TTC549 (cell line): ENCODE data around the gene ARHGEF25.
"Not testable (repeated sequence)": the region's sequence is repeated elsewhere in the genome, so short reads cannot be mapped to it uniquely, and the experiment has no call there.

Experiments
- FAIRE-seq: peaks from 2 replicates; lab custom pipeline; 2012; peaks lifted over from hg19 to GRCh38; lab: Jason Lieb, UNC

Gene ARHGEF25

GRCh38 chr12:57609781-57610553, 1.3 kb upstream of the ARHGEF25 start:
- FAIRE-seq = no peak

DNA sequence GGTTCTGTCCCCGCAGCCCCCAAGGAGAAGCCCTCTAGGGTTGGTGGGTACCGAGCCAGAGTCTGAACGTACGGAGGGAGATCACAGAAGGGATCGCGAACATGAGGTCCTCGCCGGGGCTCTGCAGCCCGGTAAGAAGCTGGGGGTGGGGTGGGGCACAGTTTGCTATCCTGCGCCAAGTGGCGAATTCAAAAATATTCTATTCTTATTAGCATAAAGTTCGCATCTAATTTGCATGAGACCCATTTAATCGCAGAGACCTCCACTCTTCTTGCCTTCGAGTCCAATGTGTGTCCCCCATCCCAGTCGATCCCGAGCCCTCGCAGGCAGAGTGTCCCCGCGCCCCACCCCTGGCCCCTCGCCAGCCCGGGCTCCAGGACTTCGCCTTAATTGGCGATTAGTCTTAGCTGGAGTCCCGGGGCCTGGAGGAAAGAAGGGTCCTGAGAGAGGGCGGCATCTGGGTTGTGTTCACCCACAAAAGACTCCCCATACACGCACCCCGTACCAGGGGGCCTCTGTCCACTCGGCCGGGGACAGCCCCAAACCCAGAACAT, 604 bp upstream of the ARHGEF25 start:
- no peak for FAIRE-seq

- no peak for FAIRE-seq
These were observed 834 bp downstream of the ARHGEF25 start for GRCh38 chr12:57611827-57612710.

DNA sequence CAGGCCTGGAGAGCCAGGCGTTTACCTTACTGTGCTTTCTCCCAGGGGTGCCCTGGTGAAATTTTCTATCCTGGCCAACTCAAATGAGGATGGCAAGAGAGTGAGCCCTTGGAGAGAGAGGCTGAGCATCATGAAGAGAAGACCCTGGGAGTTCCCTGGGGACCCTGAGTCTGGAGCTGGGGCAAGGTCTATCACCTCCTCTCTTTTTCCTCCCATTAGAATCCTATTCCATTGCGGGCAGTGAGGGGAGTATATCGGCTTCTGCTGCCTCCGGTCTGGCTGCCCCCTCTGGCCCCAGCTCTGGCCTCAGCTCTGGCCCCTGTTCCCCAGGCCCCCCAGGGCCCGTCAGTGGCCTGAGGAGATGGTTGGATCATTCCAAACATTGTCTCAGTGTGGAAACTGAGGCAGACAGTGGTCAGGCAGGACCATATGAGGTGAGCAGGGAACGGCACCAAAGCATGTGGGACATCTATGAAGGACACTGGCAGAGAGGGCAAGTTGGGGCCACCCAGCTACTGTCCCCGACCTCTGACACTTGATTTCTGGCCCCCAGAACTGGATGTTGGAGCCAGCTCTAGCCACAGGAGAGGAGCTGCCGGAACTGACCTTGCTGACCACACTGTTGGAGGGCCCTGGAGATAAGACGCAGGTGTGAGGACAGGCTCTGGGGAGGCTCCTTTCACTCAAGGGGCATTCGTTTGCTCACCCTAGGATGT, 1.6 kb downstream of the ARHGEF25 start:
- FAIRE-seq = no peak

- no peak for FAIRE-seq
These were observed 2.3 kb downstream of the ARHGEF25 start for GRCh38 chr12:57613427-57614109.

- FAIRE-seq = no peak
These were observed 3.1 kb downstream of the ARHGEF25 start for GRCh38 chr12:57614178-57614947.

GRCh38 chr12:57614948-57615500, 3.8 kb downstream of the ARHGEF25 start:
- FAIRE-seq = no peak

- FAIRE-seq = no peak
These were observed 4.4 kb downstream of the ARHGEF25 start for GRCh38 chr12:57615637-57616036.

DNA sequence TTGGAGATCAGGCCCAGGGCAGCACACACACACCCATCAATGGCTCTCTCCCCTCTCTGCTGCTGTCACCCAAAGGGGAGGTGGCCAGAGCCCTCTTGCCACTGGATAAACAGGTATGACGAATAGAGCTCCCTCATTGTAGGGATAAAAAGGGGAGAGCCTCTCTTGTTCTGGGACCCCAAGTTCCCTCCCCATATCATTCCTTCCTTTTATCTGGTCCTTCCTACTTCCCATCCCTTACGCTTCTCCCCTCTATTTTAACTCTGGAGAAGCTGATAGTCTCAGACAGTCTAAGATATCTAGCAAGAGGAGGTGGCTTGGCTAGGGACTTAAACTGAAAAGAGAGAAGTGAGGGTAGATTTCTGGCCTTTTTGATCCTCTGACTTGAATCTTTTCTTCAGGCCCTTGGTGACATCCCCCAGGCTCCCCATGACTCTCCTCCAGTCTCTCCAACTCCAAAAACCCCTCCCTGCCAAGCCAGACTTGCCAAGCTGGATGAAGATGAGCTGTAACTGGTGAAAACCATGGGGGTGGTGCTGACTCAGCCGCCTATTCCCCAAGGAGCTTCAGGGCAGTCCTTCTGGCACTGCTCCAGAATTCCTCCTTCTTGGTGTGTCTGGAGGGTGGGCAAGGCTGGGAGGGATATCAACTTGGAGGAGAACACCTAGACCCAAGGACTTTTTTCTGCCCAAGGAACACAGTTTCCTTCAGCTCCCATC, 5.3 kb downstream of the ARHGEF25 start:
- FAIRE-seq = no peak

DNA sequence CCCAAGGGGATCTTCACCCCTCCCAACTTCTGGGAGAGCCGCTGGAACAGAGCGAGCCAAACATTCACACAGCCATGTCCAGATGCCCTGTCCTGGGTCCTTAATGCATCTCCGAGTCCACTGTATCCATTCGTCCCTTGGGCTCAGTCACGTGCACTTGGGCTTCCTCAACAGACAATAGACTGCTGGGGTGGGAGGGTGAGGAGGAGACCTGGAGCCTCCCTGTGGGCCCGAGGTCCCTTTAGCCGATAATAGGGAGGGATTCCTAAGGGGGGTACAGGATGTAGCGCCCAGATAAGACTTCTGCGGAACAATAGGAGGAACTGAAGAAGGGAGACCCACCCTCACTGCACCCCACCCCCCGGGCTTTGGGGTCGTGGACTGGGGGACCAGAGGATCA, 6.7 kb downstream of the ARHGEF25 start:
- FAIRE-seq = no peak

GRCh38 chr12:57618431-57618830, 7.2 kb downstream of the ARHGEF25 start:
- FAIRE-seq = not testable (repeated sequence)

DNA sequence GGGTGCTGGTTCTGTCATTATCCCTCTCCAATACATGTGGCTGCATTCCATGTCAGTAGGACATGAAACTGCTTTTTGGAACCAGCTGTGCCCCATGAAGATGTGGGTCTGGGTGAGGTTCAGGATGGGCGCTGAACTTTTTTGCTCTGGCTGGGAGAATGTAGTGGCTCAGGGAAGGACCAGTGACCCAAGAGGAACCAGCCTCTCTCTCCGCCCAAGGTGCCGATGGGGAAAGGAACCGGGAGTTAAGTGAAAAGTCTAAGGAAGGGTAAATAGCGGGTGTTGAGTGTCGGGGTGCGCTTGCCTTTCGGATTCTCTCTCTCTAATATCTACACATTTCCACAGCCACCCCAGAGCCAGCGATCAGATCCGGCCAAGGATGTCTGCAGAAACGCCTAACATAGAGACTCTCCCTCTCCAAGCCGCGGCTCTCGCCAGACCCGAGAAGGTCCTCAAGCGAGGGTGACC, 7.8 kb downstream of the ARHGEF25 start:
- no peak for FAIRE-seq

DNA sequence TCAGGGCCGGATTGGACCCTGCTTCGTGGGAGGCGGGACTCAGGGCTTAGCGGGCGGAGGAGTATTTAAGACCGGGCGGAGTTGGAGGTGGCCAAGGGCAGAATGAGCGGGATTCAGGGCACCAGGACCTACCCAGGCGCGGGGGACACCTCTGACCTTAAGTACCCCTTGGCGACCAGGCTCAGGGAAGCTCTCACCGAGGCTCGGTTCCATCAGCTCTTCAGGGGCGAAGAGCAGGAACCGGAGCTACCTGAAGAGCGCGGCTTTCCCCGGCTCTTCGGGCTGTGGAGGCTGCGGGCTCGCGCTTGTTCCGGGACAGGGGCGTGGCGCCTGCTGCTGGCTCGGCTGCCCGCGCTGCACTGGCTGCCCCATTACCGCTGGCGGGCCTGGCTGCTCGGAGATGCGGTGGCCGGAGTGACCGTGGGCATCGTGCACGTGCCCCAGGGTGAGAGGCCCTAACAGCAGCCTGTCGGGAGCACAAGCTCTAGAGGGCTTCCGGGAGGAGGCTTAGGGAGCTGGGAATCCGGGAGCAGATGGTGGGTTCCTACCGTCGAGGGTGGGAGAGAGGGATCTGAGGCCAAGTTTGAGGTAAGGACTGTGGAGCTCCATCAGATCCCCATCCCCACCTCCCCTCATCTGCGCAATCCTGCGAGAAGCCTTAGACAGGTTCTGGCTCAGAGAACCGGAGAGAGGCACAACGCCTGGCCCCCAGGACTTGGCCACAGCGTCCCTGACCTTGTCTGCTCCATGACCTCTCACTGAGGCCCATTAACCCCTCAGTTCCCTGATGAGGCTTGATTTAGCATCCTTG, 8.4 kb downstream of the ARHGEF25 start:
- FAIRE-seq = no peak

- no peak for FAIRE-seq
These were observed 9.2 kb downstream of the ARHGEF25 start for GRCh38 chr12:57620245-57620935.

GRCh38 chr12:57620936-57621496, 9.8 kb downstream of the ARHGEF25 start:
- no peak for FAIRE-seq

DNA sequence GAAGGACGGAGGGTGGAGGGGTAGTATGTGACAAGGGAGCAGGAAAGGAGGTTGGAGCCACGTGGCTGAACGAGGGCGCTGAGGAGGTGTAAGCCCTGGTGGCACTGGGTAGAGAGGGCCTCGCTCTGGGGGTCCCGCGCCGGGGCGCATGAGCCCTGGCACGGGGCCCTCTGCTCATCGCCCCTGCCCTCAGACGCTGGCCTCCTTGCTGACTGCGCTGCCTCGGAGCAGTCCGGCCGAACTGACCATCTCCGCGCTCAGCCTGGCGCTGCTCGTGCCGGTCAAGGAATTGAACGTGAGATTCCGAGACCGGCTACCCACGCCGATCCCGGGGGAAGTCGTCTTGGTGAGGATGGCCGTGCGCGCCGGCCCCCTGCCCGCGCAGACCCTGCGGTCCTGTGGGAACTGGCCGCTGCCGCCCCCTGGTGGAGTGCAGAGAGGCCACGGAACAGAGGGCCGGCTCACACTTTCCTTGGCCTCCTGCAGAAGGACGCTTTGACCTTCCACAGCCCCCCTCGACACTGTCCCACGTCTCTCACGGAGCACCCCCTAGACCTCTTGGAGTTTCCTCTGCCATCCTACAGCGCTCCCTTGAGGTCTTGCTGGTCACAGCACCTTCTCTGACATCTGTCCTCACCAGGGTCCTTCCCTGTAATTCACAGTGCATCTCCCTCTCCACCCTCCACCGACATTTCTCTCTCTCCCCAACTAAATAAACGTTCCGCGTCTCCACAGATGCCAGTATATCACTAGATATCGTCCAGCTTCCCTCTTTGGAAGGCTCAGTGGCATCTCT, 10.5 kb downstream of the ARHGEF25 start:
- no peak for FAIRE-seq
